IMR-90 (cell line): ENCODE results near the gene DUSP16. TPM values are rescaled to one million over a fixed set of nuclear protein-coding genes. Genes with fewer than 3 reads are reported as not detected.

Experiments
- ATAC-seq: fragments of 200-7000 bp; cut with Tn5 transposase; 2 replicates; pipeline ENCODE4 v1.9.1; 2020; ENCODE audit warnings: low read depth, mild to moderate bottlenecking, moderate library complexity
- BruUV-seq: library from RNA; stranded (reverse); fragments of 400-500 nt; replicated peaks from 2 replicates; lab custom pipeline; 2021; lab: Mats Ljungman, UMichigan
- CTCF ChIA-PET: fragments of 300-600 bp; formaldehyde crosslinking; extraction: SDS; loops from one replicate; lab custom pipeline; 2021; ENCODE audit warnings: antibody characterized with exemption; lab: Yijun Ruan, JAX
- POLR2A ChIA-PET: fragments of 300-600 bp; sonication (Branson Sonifier 250); formaldehyde crosslinking; loops from one replicate; lab custom pipeline; 2022; ENCODE audit warnings: antibody characterized with exemption; ENCODE audit not compliant: unreplicated experiment; lab: Charles Lee
- DNase-seq: peaks from one replicate; pipeline ENCODE4 v3.0.0; 2013
- H2AFZ ChIP-seq: replicated peaks from 2 replicates; pipeline ENCODE3; 2013; ENCODE audit warnings: low read length, mild to moderate bottlenecking; ENCODE audit not compliant: poor library complexity
- H2AK5ac ChIP-seq: 2 replicates; pipeline ENCODE4 v1.6.1; 2013; ENCODE audit warnings: low read depth, low read length, inconsistent platforms
- H2AK9ac ChIP-seq: replicated peaks from 2 replicates; pipeline ENCODE3; 2013; ENCODE audit warnings: mild to moderate bottlenecking, low read depth, low read length, moderate library complexity; ENCODE audit not compliant: poor library complexity
- H2BK120ac ChIP-seq: 2 replicates; pipeline ENCODE4 v1.6.1; 2013; ENCODE audit warnings: low read depth, low read length, inconsistent platforms
- H2BK15ac ChIP-seq: 3 replicates; pipeline ENCODE4 v1.6.1; 2013; ENCODE audit warnings: low read depth, low read length, inconsistent platforms
- H2BK20ac ChIP-seq: 2 replicates; pipeline ENCODE4 v1.6.1; 2013; ENCODE audit warnings: low read depth, mild to moderate bottlenecking, inconsistent platforms, low read length, moderate library complexity
- H2BK5ac ChIP-seq: 2 replicates; pipeline ENCODE4 v1.6.1; 2013; ENCODE audit warnings: mild to moderate bottlenecking, low read depth, low read length, inconsistent platforms; ENCODE audit not compliant: poor library complexity, severe bottlenecking
- H3K14ac ChIP-seq: replicated peaks from 2 replicates; pipeline ENCODE4 v1.6.1; 2013; ENCODE audit warnings: low read depth, low read length, inconsistent platforms
- H3K18ac ChIP-seq: 2 replicates; pipeline ENCODE4 v1.6.1; 2013; ENCODE audit warnings: low read depth, low read length, control low read depth
- H3K23ac ChIP-seq: 2 replicates; pipeline ENCODE4 v1.6.1; 2013; ENCODE audit warnings: low read depth, low read length, inconsistent platforms
- H3K27ac ChIP-seq: 2 replicates; pipeline ENCODE4 v1.5.1; 2013; ENCODE audit warnings: mild to moderate bottlenecking, control low read depth, low read length; ENCODE audit not compliant: insufficient read depth
- H3K27me3 ChIP-seq: 2 replicates; pipeline ENCODE4 v1.6.1; 2013; ENCODE audit warnings: low read length; ENCODE audit not compliant: control insufficient read depth, insufficient read depth
- H3K36me3 ChIP-seq: 2 replicates; pipeline ENCODE4 v1.6.1; 2013; ENCODE audit warnings: low read length, mixed read lengths; ENCODE audit not compliant: control insufficient read depth, insufficient read depth
- H3K4ac ChIP-seq: 2 replicates; pipeline ENCODE4 v1.6.1; 2013; ENCODE audit warnings: low read depth, low read length, inconsistent platforms
- H3K4me1 ChIP-seq: 2 replicates; pipeline ENCODE4 v1.6.1; 2013; ENCODE audit warnings: low read length, mixed read lengths; ENCODE audit not compliant: control insufficient read depth, insufficient read depth
- H3K4me2 ChIP-seq: 2 replicates; pipeline ENCODE4 v1.6.1; 2013; ENCODE audit warnings: low read depth, mild to moderate bottlenecking, control low read depth, low read length, moderate library complexity
- H3K4me3 ChIP-seq: 2 replicates; pipeline ENCODE4 v1.5.1; 2013; ENCODE audit warnings: low read depth, mild to moderate bottlenecking, control low read depth, low read length, moderate library complexity; ENCODE audit not compliant: insufficient read depth
- H3K56ac ChIP-seq: 2 replicates; pipeline ENCODE4 v1.6.1; 2013; ENCODE audit warnings: low read length, inconsistent platforms; ENCODE audit not compliant: insufficient read depth; ENCODE audit errors: extremely low read depth
- H3K79me1 ChIP-seq, 2 experiments: 2 replicates each; pipeline ENCODE4 v1.6.1; 2013; ENCODE audit warnings: low read length in 2 of 2, inconsistent platforms in 1 of 2, low read depth in 1 of 2
- H3K9ac ChIP-seq: 2 replicates; pipeline ENCODE4 v1.6.1; 2013; ENCODE audit warnings: low read depth, low read length, control low read depth
- H3K9me1 ChIP-seq: 2 replicates; pipeline ENCODE4 v1.6.1; 2013; ENCODE audit warnings: low read length, inconsistent platforms; ENCODE audit not compliant: insufficient read depth
- H3K9me3 ChIP-seq: 2 replicates; pipeline ENCODE4 v1.6.1; 2013; ENCODE audit warnings: low read length; ENCODE audit not compliant: control insufficient read depth, insufficient read depth
- H4K20me1 ChIP-seq: 2 replicates; pipeline ENCODE4 v1.6.1; 2013; ENCODE audit warnings: low read length, inconsistent platforms; ENCODE audit not compliant: insufficient read depth
- H4K5ac ChIP-seq: 2 replicates; pipeline ENCODE4 v1.6.1; 2013; ENCODE audit warnings: mild to moderate bottlenecking, low read depth, low read length, control low read depth
- H4K8ac ChIP-seq, 2 experiments: 2 replicates each; pipeline ENCODE4 v1.6.1; 2013; ENCODE audit warnings: low read depth in 2 of 2, low read length in 2 of 2, control low read depth in 1 of 2, inconsistent platforms in 1 of 2
- H4K91ac ChIP-seq: 2 replicates; pipeline ENCODE4 v1.6.1; 2013; ENCODE audit warnings: low read depth, low read length, inconsistent platforms; ENCODE audit not compliant: insufficient read depth
- CEBPB ChIP-seq: IDR thresholded peaks from 2 replicates; pipeline ENCODE4 v1.6.1; 2012; ENCODE audit warnings: low read depth, low read length, improper control_type of control experiment
- CHD1 ChIP-seq: IDR thresholded peaks from 2 replicates; pipeline ENCODE4 v1.6.1; 2012; ENCODE audit warnings: low read depth, low read length, improper control_type of control experiment
- ELK1 ChIP-seq: fragments of 150-350 bp; IDR thresholded peaks from 2 replicates; pipeline ENCODE4 v1.6.1; 2016; ENCODE audit warnings: low read depth, mild to moderate bottlenecking, low read length, moderate library complexity, borderline replicate concordance
- FOS ChIP-seq: fragments of 150-350 bp; IDR thresholded peaks from 2 replicates; pipeline ENCODE4 v1.6.1; 2016; ENCODE audit warnings: low read depth, low read length
- MAFK ChIP-seq: IDR thresholded peaks from 2 replicates; pipeline ENCODE4 v1.6.1; 2012; ENCODE audit warnings: low read depth, low read length, improper control_type of control experiment
- MAZ ChIP-seq: IDR thresholded peaks from 2 replicates; pipeline ENCODE4 v1.6.1; 2012; ENCODE audit warnings: low read depth, mild to moderate bottlenecking, low read length, improper control_type of control experiment, moderate library complexity, borderline replicate concordance
- MXI1 ChIP-seq: IDR thresholded peaks from 2 replicates; pipeline ENCODE4 v1.6.1; 2012; ENCODE audit warnings: low read depth, mild to moderate bottlenecking, low read length, moderate library complexity, borderline replicate concordance
- NFE2L2 ChIP-seq: fragments of 150-350 bp; IDR thresholded peaks from 2 replicates; pipeline ENCODE4 v1.6.1; 2016; ENCODE audit warnings: low read depth, mild to moderate bottlenecking, low read length
- POLR2A ChIP-seq: IDR thresholded peaks from 2 replicates; pipeline ENCODE4 v1.6.1; 2012; ENCODE audit warnings: mild to moderate bottlenecking, low read depth, low read length
- RAD21 ChIP-seq: IDR thresholded peaks from 2 replicates; pipeline ENCODE4 v1.6.1; 2012; ENCODE audit warnings: low read length, improper control_type of control experiment
- RCOR1 ChIP-seq: IDR thresholded peaks from 2 replicates; pipeline ENCODE4 v1.6.1; 2012; ENCODE audit warnings: mild to moderate bottlenecking, low read length, improper control_type of control experiment; ENCODE audit not compliant: insufficient replicate concordance
- RFX5 ChIP-seq: IDR thresholded peaks from 2 replicates; pipeline ENCODE4 v1.8.0; 2012; ENCODE audit warnings: low read depth, mild to moderate bottlenecking, low read length, moderate library complexity
- SMC3 ChIP-seq: fragments of 150-350 bp; IDR thresholded peaks from 2 replicates; pipeline ENCODE4 v1.6.1; 2016; ENCODE audit warnings: low read depth, mild to moderate bottlenecking, antibody characterized with exemption, low read length, moderate library complexity
- WGBS, 2 experiments: methylation state at CpG; one replicate each; pipeline versions ENCODE4 v1.1.5 to v1.1.7; 2013; ENCODE audit warnings: missing lambda C conversion rate in 2 of 2; ENCODE audit not compliant: insufficient read length in 1 of 2; ENCODE audit errors: extremely low coverage in 2 of 2; 5-methylcytosine and 5-hydroxymethylcytosine counted together
- dilution Hi-C: fragments of 300-500 bp; cut with HindIII; formaldehyde crosslinking; loops from one replicate; pipeline ENCODE4 v1.14.3; 2018; ENCODE audit warnings: low sequenced_read_pairs; ENCODE audit not compliant: unreplicated experiment
- in situ Hi-C: fragments of 300-500 bp; cut with MboI; formaldehyde crosslinking; loops from 3 replicates; pipeline ENCODE4 v1.14.3; 2019; ENCODE audit warnings: low sequenced_read_pairs, inconsistent platforms, mixed read lengths
- intact Hi-C: fragments of 100-400 bp; cut with micrococcal nuclease; formaldehyde crosslinking; loops from 2 replicates; pipeline ENCODE4 v1.10.0; 2022
- polyA plus RNA-seq, 3 experiments: library from polyadenylated mRNA; depleted of rRNA; stranded (reverse); fragments of >200 nt; gene quantifications; 2 replicates each; pipeline ENCODE4 v1.2.3, GENCODE V29; 2012; ENCODE audit warnings: low replicate concordance in 1 of 3
- total RNA-seq: library from RNA; depleted of rRNA; stranded (reverse); fragments of >200 nt; gene quantifications from 2 replicates; pipeline ENCODE4 v1.2.3, GENCODE V29; 2012
- TF ChIP-seq, protein P1 (sequence below): fragments of 150-350 bp; IDR thresholded peaks from 2 replicates; pipeline ENCODE4 v1.6.1; 2017; ENCODE audit warnings: mild to moderate bottlenecking, antibody characterized with exemption, low read length, low read depth
- TF ChIP-seq, protein P2 (sequence below): conservative IDR thresholded peaks from 2 replicates; pipeline ENCODE4 v1.5.1; 2012; ENCODE audit warnings: mild to moderate bottlenecking, low read depth, low read length, improper control_type of control experiment

The DUSP16 gene
- total and polyA plus RNA-seq, 2 of the 4 experiments (the other 2 are of a cell fraction) = 4.7 to 10.0 TPM

DNA sequence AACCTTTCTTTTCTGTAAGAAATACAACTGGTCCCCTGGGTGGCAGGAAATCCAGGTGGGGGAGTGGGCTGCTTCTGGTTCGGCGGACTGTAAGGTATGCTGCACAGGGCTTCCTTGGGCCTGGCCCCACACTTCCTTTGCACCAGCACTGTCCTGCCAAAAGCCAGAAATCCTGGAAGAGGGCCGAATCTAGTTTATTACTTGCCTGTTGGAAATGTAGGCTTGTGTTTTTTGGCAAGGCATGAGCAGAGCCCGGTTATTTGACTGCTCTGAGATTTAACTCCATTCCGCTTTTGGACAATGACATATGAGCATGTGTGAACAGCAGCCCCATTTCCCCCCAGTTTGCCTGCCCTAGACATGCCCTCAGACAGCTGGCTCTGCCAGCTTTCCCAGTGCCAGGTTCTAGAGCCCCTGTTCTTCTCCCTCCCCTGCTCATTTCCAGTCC is 119.2 kb downstream of the DUSP16 start:
- no peaks in the 10 kb centered on the region for H3K27me3 ChIP-seq
- H2BK120ac ChIP-seq = no peak overlapping the region
- ATAC-seq = no peak
- H2BK20ac ChIP-seq = no peak overlapping the region
- no peak overlapping the region for H4K91ac ChIP-seq
- no peak overlapping the region for H4K8ac ChIP-seq
- dilution Hi-C loops = no loop called here
- peaks cover 8% of the 10 kb centered on the region for H3K9me1 ChIP-seq
- no peak overlapping the region for H2AK9ac ChIP-seq
- H3K4ac ChIP-seq = no peak overlapping the region
- H3K4me2 ChIP-seq = no peak overlapping the region
- H3K9me3 ChIP-seq = no peaks in the 10 kb centered on the region
- intact Hi-C loops = no loop called here
- no peak for DNase-seq
- no peak for TF ChIP-seq CEBPB
- no peak for TF ChIP-seq SMC3
- no peak for TF ChIP-seq POLR2A
- no peak for TF ChIP-seq MAFK
- no peak for TF ChIP-seq RFX5
- no peak for TF ChIP-seq ELK1
- no peak for TF ChIP-seq FOS
- no peak for TF ChIP-seq MAZ
- TF ChIP-seq, protein P1, sequence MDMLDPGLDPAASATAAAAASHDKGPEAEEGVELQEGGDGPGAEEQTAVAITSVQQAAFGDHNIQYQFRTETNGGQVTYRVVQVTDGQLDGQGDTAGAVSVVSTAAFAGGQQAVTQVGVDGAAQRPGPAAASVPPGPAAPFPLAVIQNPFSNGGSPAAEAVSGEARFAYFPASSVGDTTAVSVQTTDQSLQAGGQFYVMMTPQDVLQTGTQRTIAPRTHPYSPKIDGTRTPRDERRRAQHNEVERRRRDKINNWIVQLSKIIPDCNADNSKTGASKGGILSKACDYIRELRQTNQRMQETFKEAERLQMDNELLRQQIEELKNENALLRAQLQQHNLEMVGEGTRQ = no peak
- TF ChIP-seq NFE2L2 = no peak
- TF ChIP-seq RCOR1 = no peak
- TF ChIP-seq, protein P2, sequence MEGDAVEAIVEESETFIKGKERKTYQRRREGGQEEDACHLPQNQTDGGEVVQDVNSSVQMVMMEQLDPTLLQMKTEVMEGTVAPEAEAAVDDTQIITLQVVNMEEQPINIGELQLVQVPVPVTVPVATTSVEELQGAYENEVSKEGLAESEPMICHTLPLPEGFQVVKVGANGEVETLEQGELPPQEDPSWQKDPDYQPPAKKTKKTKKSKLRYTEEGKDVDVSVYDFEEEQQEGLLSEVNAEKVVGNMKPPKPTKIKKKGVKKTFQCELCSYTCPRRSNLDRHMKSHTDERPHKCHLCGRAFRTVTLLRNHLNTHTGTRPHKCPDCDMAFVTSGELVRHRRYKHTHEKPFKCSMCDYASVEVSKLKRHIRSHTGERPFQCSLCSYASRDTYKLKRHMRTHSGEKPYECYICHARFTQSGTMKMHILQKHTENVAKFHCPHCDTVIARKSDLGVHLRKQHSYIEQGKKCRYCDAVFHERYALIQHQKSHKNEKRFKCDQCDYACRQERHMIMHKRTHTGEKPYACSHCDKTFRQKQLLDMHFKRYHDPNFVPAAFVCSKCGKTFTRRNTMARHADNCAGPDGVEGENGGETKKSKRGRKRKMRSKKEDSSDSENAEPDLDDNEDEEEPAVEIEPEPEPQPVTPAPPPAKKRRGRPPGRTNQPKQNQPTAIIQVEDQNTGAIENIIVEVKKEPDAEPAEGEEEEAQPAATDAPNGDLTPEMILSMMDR = no peak
- TF ChIP-seq RAD21 = no peak
- no peak for TF ChIP-seq CHD1
- no peak for TF ChIP-seq MXI1
- no peak overlapping the region for H3K9ac ChIP-seq
- H3K79me1 ChIP-seq = peaks cover 0 to 4% of the 10 kb centered on the region in 2 experiments; a peak in 1 of 4 replicates
- H3K27ac ChIP-seq = no peak overlapping the region
- no peaks in the 10 kb centered on the region for H3K36me3 ChIP-seq
- no peak overlapping the region for H3K23ac ChIP-seq
- H2AFZ ChIP-seq = no peak overlapping the region
- H4K5ac ChIP-seq = no peak overlapping the region
- peaks cover 21% of the 10 kb centered on the region for H3K4me1 ChIP-seq
- H3K14ac ChIP-seq = no peak overlapping the region
- H2BK15ac ChIP-seq = no peak overlapping the region
- H3K56ac ChIP-seq = no peak overlapping the region
- ChIA-PET POLR2A (no interaction called here), CTCF (interaction anchor here (0.5 kb wide), 1 partner anchor 56 kb away, joined by 3 read pairs; no protein-coding TSS in a partner anchor)
- no peak overlapping the region for H2BK5ac ChIP-seq
- H2AK5ac ChIP-seq = no peak overlapping the region
- 80% methylated on average over 1 of the region's 5 CpGs; no CpG with 5 or more reads in 1 of the 2 experiments for WGBS, 2 experiments
- no TSS peak for BruUV-seq
- H3K4me3 ChIP-seq = no peak overlapping the region
- in situ Hi-C loops = no loop called here
- no peak overlapping the region for H3K18ac ChIP-seq
- H4K20me1 ChIP-seq = no peaks in the 10 kb centered on the region
